Fibroblast of lung (primary cell): Measurements from ENCODE around the gene CARD16.

Experiments used
- EZH2 ChIP-seq: IDR thresholded peaks from 2 replicates; pipeline ENCODE4 v1.5.1; 2012; ENCODE audit warnings: low read length, control low read depth, mild to moderate bottlenecking; ENCODE audit errors: missing control alignments
- TF ChIP-seq, protein P1 (sequence below), 2 donors: IDR thresholded peaks in 1 of 2; conservative IDR thresholded peaks in 1 of 2; 1 replicate in 1 of 2; 2 replicates in 1 of 2; pipeline ENCODE4 v1.5.1; 2011 to 2012; ENCODE audit warnings: low read length in 2 of 2, control low read depth in 1 of 2, inconsistent platforms in 1 of 2, low read depth in 1 of 2, mild to moderate bottlenecking in 1 of 2

DNA sequence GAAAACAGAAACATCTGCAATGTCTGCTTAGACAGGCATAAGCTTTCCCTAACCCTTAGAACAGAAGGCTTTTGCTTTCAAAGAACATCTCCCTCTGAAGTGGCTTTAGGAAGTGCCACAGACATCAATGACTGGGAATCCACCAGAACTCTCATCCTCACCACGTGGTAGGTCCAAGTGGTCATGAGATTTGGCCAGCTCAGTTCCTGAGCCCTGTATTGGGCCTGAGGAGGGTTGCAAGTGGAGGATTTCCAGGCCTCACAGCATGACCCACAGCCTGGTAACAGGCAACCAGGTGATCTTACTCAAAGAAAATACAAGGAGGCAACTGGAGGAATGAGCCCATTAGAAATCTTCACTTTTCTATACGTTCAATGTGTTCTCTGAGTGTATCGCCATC, 11.8 kb downstream of the CARD16 start:
- TF ChIP-seq, protein P1, sequence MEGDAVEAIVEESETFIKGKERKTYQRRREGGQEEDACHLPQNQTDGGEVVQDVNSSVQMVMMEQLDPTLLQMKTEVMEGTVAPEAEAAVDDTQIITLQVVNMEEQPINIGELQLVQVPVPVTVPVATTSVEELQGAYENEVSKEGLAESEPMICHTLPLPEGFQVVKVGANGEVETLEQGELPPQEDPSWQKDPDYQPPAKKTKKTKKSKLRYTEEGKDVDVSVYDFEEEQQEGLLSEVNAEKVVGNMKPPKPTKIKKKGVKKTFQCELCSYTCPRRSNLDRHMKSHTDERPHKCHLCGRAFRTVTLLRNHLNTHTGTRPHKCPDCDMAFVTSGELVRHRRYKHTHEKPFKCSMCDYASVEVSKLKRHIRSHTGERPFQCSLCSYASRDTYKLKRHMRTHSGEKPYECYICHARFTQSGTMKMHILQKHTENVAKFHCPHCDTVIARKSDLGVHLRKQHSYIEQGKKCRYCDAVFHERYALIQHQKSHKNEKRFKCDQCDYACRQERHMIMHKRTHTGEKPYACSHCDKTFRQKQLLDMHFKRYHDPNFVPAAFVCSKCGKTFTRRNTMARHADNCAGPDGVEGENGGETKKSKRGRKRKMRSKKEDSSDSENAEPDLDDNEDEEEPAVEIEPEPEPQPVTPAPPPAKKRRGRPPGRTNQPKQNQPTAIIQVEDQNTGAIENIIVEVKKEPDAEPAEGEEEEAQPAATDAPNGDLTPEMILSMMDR (conservative IDR thresholded peaks at IDR 0.05 in 1 of 2, IDR thresholded peaks at IDR 0.05 in 1 of 2; ENCODE audit: low read depth in 1 of 2, low read length in 2 of 2): no peak
- TF ChIP-seq EZH2: no peak
